Pancreas (tissue), 10 donors: ENCODE measurements around the gene ASCL4. TPM values are rescaled to one million over a fixed set of nuclear protein-coding genes. Genes with fewer than 3 reads are reported as not detected.

Experiments
- ATAC-seq, 4 donors: fragments of 200-7000 bp; cut with Tn5 transposase; one replicate each; pipeline versions ENCODE4 v1.8.0 to v1.9.1; 2020; ENCODE audit warnings: mild to moderate bottlenecking in 4 of 4, moderate library complexity in 4 of 4
- DNase-seq, 6 donors: peaks; one replicate each; pipeline ENCODE4 v3.0.0-alpha.2; 2020
- FAIRE-seq: peaks from 2 replicates; lab custom pipeline; 2012; peaks lifted over from hg19 to GRCh38; lab: Jason Lieb, UNC
- H3K27ac ChIP-seq, 4 donors: fragments of 200-600 bp; sonication (generic); 1 replicate in 3 of 4; 2 replicates in 1 of 4; pipeline versions ENCODE4 v1.5.0 to v1.8.0; 2020
- H3K27me3 ChIP-seq, 4 donors: fragments of 200-600 bp; one replicate each; pipeline ENCODE4 v1.8.0; 2021
- H3K36me3 ChIP-seq, 3 donors: fragments of 200-600 bp; sonication (generic) in 1 of 3; one replicate each; pipeline versions ENCODE4 v1.5.0 to v1.8.0; 2020 to 2021
- H3K4me1 ChIP-seq, 3 donors: fragments of 200-600 bp; one replicate each; pipeline ENCODE4 v1.8.0; 2021
- H3K4me3 ChIP-seq, 4 donors: fragments of 200-600 bp; sonication (generic) in 2 of 4; one replicate each; pipeline versions ENCODE4 v1.5.0 to v1.8.0; 2020 to 2021
- H3K9me3 ChIP-seq, 4 donors: fragments of 200-600 bp; one replicate each; pipeline ENCODE4 v1.8.0; 2021
- CTCF ChIP-seq, 4 donors: fragments of 200-600 bp; sonication (generic) in 3 of 4; IDR thresholded peaks; one replicate each; pipeline versions ENCODE4 v1.5.0 to v1.8.0; 2021; ENCODE audit warnings: antibody characterized with exemption in 4 of 4
- WGBS, 2 donors: extraction: QIAGEN DNeasy Blood & Tissue Kit; methylation state at CpG; one replicate each; pipeline ENCODE4 v1.1.7; 2013; 5-methylcytosine and 5-hydroxymethylcytosine counted together
- intact Hi-C, 3 donors: fragments of 100-400 bp; cut with DNase I; formaldehyde crosslinking; loops; one replicate each; pipeline versions ENCODE4 v1.11.1 to v1.14.2; 2022
- polyA plus RNA-seq, 2 donors: library from polyadenylated mRNA; stranded (reverse); fragments of 200-250 nt; gene quantifications; one replicate each; pipeline ENCODE4 v1.2.3, GENCODE V29; 2013
- total RNA-seq, 6 donors: library from RNA; stranded (reverse); fragmentation: NEBNext Ultra II Directional in 4 of 6; extraction: Animal tissue kit (Norgen Biotek cat#: 25700) in 4 of 6; gene quantifications; one replicate each; pipeline versions ENCODE4 v1.2.1 to v1.2.4, GENCODE V29; 2021 to 2023
- donor health status: healthy with polysubstance abuse.
- donor health status: DM: no; HTN: no; CAD: no; lungs with moderate emphysema.
- donor health status: DM: no; HTN: no; CAD: no.
- donor health status: control.
- donor health status: control.
- donor health status: Bipolar disorder and iron deficiency.
- donor health status: DM: yes; HTN: yes; CAD: no.
- donor health status: DM: no; HTN: no; CAD: no.
- donor health status: DM: no; HTN: no; CAD: no.
- donor health status: DM: yes; HTN: yes; CAD: no.

The ASCL4 gene
- total and polyA plus RNA-seq, 8 donors, result 0.02 TPM; not detected in 7

GRCh38 chr12:107803092-107803491 lies 28.6 kb downstream of the ASCL4 start:
- H3K4me1 ChIP-seq, result no peaks in the 10 kb centered on the region
- intact Hi-C loops, result no loop called here
- H3K27me3 ChIP-seq, result no peaks in the 10 kb centered on the region
- WGBS, 2 donors, result 21 to 30% methylated on average over 3 of the region's 3 CpGs
- no peak overlapping the region for H3K27ac ChIP-seq
- TF ChIP-seq CTCF (IDR thresholded peaks at IDR 0.05), result no peak
- no peak for DNase-seq
- no peak overlapping the region for H3K4me3 ChIP-seq
- H3K36me3 ChIP-seq, result no peaks in the 10 kb centered on the region
- FAIRE-seq, result no peak
- no peaks in the 10 kb centered on the region for H3K9me3 ChIP-seq
- ATAC-seq, result no peak

GRCh38 chr12:107805488-107806180 lies 31.1 kb downstream of the ASCL4 start:
- no peak overlapping the region for H3K27ac ChIP-seq
- TF ChIP-seq CTCF (IDR thresholded peaks at IDR 0.05), result no peak
- no peaks in the 10 kb centered on the region for H3K4me1 ChIP-seq
- intact Hi-C loops, result no loop called here
- no peaks in the 10 kb centered on the region for H3K27me3 ChIP-seq
- no peak overlapping the region for H3K4me3 ChIP-seq
- no peak for ATAC-seq
- no peak for FAIRE-seq
- H3K9me3 ChIP-seq, result no peaks in the 10 kb centered on the region
- 68 to 78% methylated on average over 21 to 22 of the region's 22 CpGs for WGBS, 2 donors
- no peaks in the 10 kb centered on the region for H3K36me3 ChIP-seq
- no peak for DNase-seq

- TF ChIP-seq CTCF (IDR thresholded peaks at IDR 0.05), result no peak
- Histone ChIP-seq H3K4me3 (no peak overlapping the region), H3K4me1 (no peaks in the 10 kb centered on the region), H3K36me3 (no peaks in the 10 kb centered on the region), H3K27me3 (no peaks in the 10 kb centered on the region), H3K27ac (no peak overlapping the region), H3K9me3 (no peaks in the 10 kb centered on the region)
- intact Hi-C loops, result no loop called here
- WGBS, 2 donors, result 47 to 63% methylated on average over 3 of the region's 3 CpGs
- ATAC-seq, result no peak
- DNase-seq, result no peak
- FAIRE-seq, result no peak
Observed at GRCh38 chr12:107807471-107808150, 33.1 kb downstream of the ASCL4 start.

DNA sequence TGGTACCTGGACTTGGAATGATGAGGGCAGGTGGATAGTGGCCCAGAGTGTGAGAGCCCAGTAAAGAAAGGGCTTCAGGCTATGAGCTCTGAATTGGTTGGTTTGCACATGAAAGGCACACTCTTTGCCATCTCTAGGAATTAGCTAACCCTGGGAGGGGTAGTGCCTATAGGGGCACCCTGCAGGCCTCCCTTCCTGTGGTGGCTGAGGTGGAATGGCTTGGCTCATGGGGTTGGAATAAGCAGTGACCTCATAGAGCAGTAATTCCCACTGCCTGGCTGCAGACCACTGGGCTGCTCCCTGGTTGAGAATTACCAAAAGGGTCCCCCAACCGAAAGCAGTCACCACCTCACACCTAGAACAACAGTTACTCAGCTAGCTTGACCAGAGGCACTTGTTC lies 42.7 kb downstream of the ASCL4 start:
- no peak overlapping the region for H3K27ac ChIP-seq
- H3K4me3 ChIP-seq, result no peak overlapping the region
- H3K9me3 ChIP-seq, result no peaks in the 10 kb centered on the region
- WGBS, 2 donors, result 42 to 50% methylated on average over 1 of the region's 1 CpG
- no peak for TF ChIP-seq CTCF (IDR thresholded peaks at IDR 0.05)
- no peak for FAIRE-seq
- DNase-seq, result no peak
- intact Hi-C loops, result no loop called here
- H3K36me3 ChIP-seq, result no peaks in the 10 kb centered on the region
- H3K27me3 ChIP-seq, result no peaks in the 10 kb centered on the region
- no peaks in the 10 kb centered on the region for H3K4me1 ChIP-seq
- no peak for ATAC-seq

DNA sequence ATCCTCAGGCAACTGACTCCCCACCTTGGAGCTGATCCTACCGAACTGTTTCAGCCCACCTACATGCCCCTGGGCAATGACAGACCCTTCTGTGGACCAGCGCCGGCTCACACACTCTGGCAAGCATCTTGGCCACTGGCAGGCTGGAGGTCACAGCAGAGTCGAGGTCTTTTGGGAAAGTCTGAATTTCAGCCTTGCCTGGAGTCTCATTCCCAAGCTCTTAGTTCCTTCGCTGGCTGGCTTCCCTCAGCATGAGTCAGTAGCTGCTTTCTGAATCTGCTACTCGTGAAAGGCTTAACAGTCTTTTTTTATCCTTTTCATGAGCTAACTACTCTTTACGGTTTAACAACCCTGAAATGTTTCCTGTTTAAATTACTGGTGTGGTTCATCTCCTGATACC lies 44.5 kb downstream of the ASCL4 start:
- ATAC-seq (peak in 1 of 4 donors; percentile 46), FAIRE-seq (no peak), DNase-seq (peak in 1 of 6 donors; percentile 22)
- WGBS, 2 donors, result 61 to 73% methylated on average over 7 of the region's 7 CpGs
- no peaks in the 10 kb centered on the region for H3K4me1 ChIP-seq
- H3K36me3 ChIP-seq, result no peaks in the 10 kb centered on the region
- intact Hi-C loops, result no loop called here
- H3K9me3 ChIP-seq, result no peaks in the 10 kb centered on the region
- H3K27ac ChIP-seq, result no peak overlapping the region
- H3K4me3 ChIP-seq, result no peak overlapping the region
- no peak for TF ChIP-seq CTCF (IDR thresholded peaks at IDR 0.05)
- no peaks in the 10 kb centered on the region for H3K27me3 ChIP-seq
